ENCODE results near the gene APOB.

DNA sequence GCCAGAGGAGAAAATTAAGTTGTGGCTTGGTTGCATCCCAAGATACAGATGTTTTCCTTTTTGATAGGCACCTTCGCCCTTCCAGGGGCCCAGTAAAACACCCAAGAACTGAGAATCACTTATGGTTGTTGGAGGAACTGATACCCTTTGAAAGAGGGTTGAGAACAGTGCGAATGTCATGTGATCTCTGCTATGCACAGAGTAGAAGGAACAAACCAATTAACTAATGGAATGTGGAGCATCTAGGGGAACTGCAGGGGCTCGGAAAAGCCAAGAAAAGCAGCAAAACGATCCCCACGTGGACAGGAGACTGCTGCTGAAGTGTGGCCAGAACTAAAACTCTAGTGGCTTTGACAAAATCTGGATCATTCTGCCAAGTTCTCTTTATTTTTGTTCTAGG is 58.8 kb downstream of the APOB start:
- TF ChIP-seq EP300 (IDR thresholded peaks at IDR 0.05), result no peak
- TF ChIP-seq, protein P1, sequence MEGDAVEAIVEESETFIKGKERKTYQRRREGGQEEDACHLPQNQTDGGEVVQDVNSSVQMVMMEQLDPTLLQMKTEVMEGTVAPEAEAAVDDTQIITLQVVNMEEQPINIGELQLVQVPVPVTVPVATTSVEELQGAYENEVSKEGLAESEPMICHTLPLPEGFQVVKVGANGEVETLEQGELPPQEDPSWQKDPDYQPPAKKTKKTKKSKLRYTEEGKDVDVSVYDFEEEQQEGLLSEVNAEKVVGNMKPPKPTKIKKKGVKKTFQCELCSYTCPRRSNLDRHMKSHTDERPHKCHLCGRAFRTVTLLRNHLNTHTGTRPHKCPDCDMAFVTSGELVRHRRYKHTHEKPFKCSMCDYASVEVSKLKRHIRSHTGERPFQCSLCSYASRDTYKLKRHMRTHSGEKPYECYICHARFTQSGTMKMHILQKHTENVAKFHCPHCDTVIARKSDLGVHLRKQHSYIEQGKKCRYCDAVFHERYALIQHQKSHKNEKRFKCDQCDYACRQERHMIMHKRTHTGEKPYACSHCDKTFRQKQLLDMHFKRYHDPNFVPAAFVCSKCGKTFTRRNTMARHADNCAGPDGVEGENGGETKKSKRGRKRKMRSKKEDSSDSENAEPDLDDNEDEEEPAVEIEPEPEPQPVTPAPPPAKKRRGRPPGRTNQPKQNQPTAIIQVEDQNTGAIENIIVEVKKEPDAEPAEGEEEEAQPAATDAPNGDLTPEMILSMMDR (IDR thresholded peaks at IDR 0.05), result no peak
